ENCODE data around the gene RBMS1.

Gene RBMS1

DNA sequence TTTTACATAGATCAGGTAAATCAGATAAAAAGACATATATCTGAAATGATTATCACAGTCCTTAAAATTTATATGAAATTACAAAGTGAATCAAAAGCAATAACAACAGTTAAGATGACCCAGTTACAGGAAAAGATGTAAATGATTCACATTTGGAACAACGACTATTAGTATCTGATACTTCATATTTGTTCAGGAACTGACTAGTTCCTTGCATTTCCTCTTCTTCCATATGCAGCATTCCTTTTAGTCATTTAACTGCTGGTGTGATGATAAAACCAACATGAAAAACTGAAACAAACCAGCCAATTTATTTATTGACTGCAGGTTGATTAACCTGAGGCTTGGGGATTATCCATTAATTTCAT is 75.2 kb downstream of the RBMS1 start:
- TF ChIP-seq, protein P1, sequence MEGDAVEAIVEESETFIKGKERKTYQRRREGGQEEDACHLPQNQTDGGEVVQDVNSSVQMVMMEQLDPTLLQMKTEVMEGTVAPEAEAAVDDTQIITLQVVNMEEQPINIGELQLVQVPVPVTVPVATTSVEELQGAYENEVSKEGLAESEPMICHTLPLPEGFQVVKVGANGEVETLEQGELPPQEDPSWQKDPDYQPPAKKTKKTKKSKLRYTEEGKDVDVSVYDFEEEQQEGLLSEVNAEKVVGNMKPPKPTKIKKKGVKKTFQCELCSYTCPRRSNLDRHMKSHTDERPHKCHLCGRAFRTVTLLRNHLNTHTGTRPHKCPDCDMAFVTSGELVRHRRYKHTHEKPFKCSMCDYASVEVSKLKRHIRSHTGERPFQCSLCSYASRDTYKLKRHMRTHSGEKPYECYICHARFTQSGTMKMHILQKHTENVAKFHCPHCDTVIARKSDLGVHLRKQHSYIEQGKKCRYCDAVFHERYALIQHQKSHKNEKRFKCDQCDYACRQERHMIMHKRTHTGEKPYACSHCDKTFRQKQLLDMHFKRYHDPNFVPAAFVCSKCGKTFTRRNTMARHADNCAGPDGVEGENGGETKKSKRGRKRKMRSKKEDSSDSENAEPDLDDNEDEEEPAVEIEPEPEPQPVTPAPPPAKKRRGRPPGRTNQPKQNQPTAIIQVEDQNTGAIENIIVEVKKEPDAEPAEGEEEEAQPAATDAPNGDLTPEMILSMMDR (IDR thresholded peaks at IDR 0.05; ENCODE audit: extremely low read depth, missing control alignments) = no peak
- DNase-seq (ENCODE audit: low spot score) = no peak

DNA sequence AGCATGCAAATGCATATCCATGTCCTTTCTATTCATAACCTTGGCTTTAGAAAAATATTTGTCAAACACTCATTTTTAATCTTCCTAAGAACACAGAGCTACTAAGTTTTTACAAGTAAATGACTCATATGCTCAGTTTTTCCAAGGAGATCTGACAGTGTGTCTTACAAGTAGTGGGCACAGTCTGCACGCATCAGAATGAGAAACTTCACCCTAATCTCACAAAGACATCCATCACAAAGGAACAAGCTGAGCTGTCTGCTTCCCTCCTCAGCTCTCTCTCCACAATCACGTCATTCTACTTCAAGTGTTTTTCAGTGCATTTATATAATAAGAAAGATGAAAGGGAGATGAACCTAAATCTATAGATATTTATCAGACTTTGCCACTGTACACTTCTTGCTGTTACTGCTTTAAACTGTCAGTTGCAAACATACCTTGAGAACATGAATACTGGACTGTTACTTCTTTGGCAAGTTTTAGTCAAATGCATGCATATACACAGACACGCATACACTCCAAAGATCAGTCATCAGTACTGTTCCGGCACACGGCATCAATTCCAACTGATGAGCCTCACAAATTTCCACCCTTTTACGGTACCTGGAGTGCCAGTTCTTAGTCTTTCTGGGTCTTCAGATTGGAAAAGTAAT is 75.7 kb downstream of the RBMS1 start:
- TF ChIP-seq, protein P1 (IDR thresholded peaks at IDR 0.05; ENCODE audit: extremely low read depth, missing control alignments) = no peak
- no peak for DNase-seq (ENCODE audit: low spot score)

- DNase-seq (ENCODE audit: low spot score) = no peak
- TF ChIP-seq, protein P1 (IDR thresholded peaks at IDR 0.05; ENCODE audit: extremely low read depth, missing control alignments) = no peak
Observed at GRCh38 chr2:160415991-160416390, 77.6 kb downstream of the RBMS1 start.

- TF ChIP-seq, protein P1 (IDR thresholded peaks at IDR 0.05; ENCODE audit: extremely low read depth, missing control alignments) = no peak
- DNase-seq (ENCODE audit: low spot score) = no peak
Observed at GRCh38 chr2:160411955-160412354, 81.7 kb downstream of the RBMS1 start.

- DNase-seq (ENCODE audit: low spot score) = no peak
- TF ChIP-seq, protein P1 (IDR thresholded peaks at IDR 0.05; ENCODE audit: extremely low read depth, missing control alignments) = no peak
Observed at GRCh38 chr2:160411167-160411566, 82.4 kb downstream of the RBMS1 start.

- TF ChIP-seq, protein P1 (IDR thresholded peaks at IDR 0.05; ENCODE audit: extremely low read depth, missing control alignments) = no peak
- DNase-seq (ENCODE audit: low spot score) = no peak
Observed at GRCh38 chr2:160409480-160409879, 84.1 kb downstream of the RBMS1 start.

DNA sequence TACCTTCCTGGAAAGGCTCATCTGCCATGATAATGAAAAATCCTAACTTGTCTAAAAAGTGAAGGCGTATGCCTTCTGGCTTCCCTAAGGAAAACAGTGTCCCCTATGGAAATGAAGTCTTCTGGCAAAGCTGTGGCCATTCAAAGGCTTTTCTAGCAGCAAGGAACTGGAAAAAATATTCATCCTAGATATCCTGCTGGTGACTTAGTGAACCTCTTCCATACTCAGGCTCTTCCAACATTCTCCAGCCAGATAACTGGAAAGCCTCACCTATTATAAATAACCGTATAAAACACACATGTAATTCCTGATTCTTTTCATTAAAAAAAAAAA is 84.7 kb downstream of the RBMS1 start:
- TF ChIP-seq, protein P1 (IDR thresholded peaks at IDR 0.05; ENCODE audit: extremely low read depth, missing control alignments) = no peak
- no peak for DNase-seq (ENCODE audit: low spot score)
